KG1 (cell line): ENCODE data around the gene ANKRD60.

Source experiments
- DNase-seq: peaks from one replicate; lab custom pipeline; 2025; lab: John Stamatoyannopoulos, UW

ANKRD60 gene

DNA sequence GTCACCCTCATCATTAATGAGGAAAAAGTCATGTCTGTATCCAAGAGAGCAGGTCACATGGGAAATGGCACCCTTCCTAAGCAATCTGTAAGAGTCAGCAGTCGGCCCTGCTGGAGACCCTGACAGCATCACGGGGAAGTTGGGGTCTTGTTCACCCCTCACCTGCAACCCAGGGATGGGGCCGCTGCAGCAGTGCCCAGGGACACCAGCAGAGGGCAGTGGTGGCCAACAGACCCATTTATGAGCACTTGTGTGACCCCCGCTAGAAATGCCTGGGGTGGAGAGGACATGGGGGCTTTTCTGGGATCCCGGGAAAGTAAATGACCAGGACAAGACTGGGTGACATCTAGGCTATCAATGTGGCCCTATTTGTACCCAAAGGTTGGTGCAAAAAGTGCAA, 35.9 kb downstream of the ANKRD60 start:
- DNase-seq, result no peak

GRCh38 chr20:58192065-58192464, 36.4 kb downstream of the ANKRD60 start:
- no peak for DNase-seq

- DNase-seq, result no peak
Observed at GRCh38 chr20:58188527-58188926, 39.9 kb downstream of the ANKRD60 start.

DNA sequence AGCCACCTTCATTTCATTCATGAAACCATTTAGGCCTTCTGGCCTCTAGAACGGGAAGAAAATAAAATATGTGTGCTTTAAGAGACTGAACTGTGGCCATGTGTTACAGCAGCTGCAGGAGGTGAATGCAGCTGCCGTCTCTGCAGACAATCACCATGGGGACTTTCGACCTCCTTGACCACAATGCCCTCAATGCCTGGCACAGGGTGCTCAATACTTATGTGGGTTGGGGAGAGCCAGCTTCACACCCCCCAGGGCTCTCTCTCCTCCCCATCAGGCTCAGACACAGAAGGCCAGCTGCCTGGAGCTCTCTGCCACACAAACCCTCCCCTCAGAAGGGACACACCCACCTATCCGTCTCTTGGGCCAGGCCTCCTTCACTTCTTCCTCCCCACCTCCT, 43.5 kb downstream of the ANKRD60 start:
- no peak for DNase-seq

DNA sequence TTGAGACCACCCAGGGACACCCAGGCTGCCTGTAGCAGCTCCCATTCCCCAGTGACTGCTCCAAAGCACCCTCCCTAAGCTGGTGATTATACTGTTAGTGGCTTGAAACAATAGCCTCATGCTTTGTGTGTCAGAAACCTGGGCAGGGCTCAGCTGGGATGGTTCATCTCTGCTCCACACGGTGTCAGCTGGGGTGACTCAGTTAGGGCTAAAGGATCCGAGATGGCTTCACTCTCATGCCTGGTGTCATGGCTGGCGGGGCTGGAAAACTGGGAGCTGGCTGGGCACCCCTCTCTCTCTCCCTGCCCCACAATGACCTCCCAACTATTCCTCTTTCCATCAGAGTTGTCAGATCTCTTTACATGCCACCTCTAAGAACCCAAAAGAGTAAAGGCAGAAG, 44.4 kb downstream of the ANKRD60 start:
- no peak for DNase-seq

DNA sequence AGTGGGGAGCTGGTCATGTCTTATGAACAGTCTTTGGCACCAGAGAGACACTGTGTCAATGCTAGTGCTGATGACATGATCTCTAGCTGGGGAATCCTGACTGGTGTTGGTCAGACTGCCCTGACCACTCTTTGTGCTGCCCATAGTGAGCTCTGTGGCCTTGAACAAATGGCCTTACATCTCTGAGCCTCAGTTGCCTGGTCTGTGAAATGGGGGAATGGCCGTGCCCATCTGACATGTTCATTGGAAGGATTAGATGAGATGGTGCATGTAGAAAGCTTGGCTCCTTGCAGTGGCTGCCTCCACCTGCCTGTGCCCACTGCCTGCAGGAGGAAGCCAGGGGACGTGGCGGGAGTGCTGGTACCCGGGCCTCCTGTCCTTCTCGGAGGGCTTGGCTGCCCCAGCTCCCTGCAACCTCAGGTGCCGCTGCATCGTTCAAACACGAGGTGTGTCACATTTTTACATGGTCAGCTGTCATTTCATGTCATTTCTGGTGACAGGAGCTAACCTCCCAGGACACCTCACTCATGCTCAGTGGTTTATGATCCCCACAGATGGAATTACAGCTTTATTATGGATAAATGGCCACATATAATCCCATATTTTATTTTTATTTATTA, 45.8 kb downstream of the ANKRD60 start:
- no peak for DNase-seq

- DNase-seq, result peak; percentile 4
Observed at GRCh38 chr20:58179432-58180099, 48.9 kb downstream of the ANKRD60 start.

- DNase-seq, result no peak
Observed at GRCh38 chr20:58179083-58179431, 49.4 kb downstream of the ANKRD60 start.

- no peak for DNase-seq
Observed at GRCh38 chr20:58177799-58178198, 50.7 kb downstream of the ANKRD60 start.

DNA sequence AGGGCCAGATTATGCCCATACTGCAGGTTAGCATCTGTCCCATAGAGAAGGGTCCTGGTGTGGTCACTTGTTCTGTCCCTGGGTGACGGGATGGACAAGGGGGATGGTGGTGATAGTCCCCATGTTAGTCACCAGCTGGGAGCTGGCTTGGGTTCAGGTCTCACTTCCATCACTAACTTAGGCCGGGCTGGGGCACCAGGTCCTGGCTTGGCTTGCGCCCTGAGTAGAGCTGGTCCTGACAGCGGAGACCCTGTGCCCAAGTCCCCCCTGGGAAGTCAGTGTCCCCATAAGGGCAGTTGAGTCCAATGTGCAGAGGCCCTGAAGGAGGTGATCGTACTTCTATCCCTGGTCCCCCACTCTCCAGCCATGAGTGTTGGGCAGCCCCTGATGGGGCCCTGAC, 52.6 kb downstream of the ANKRD60 start:
- no peak for DNase-seq

- DNase-seq, result no peak
Observed at GRCh38 chr20:58175425-58175824, 53.0 kb downstream of the ANKRD60 start.

DNA sequence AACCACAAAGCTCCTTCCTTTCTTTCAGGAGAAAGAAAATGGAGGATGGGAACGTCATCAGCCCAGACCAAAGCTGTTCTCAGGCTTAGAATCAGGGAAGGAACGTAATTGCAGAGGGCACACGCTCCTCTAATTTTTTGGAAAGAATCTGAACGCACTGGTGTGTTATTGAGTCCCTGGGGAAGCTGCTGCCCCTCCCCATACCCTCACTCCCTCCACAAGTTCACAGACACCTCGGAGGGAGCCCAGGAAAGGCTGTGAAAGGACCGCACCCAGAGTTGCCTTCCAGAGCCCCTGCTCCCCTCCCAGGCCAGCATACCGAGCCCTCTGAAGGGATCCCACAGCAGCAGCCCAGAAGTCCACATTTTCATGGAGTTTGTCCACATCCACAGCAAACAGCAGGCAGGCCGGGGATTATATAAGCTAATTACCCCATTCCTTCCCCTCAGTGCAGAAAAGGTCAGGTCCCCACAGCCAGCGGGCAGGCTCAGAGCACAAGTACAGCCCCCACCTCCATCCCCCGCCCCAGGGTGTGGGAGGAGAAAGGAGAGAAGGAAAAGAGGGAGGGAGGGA, 53.7 kb downstream of the ANKRD60 start:
- DNase-seq, result no peak

GRCh38 chr20:58173930-58174707, 54.3 kb downstream of the ANKRD60 start:
- DNase-seq, result no peak

GRCh38 chr20:58173091-58173490, 55.4 kb downstream of the ANKRD60 start:
- DNase-seq, result no peak

DNA sequence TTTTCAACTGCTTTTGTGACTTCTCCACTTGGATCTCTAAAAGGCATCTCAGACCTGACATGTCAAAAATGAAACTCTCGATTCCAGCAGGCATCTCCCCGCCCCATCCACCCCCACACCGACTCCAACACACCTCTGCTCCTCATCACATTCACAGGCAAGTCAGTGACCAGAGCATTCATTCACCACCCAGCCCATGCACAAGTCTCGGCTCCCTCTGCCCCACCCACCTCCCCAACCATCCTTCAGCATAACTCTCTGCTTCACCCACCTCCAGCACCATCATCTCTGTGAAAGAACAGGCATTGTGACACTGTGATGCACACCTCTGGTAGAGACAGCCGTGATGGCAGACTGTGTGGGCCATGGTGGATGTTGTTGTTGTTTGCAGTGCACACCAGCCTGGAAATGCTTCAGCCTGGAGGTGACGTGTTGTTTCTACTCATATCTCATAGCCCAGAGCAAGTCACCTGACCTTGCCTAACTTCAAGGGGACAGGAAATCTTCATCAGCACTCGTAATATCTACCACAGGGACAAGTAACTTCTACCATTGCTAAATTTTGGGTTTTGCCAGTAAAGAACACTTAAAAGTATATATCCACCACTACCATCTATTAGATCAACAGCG, 56.5 kb downstream of the ANKRD60 start:
- DNase-seq, result no peak

- DNase-seq, result no peak
Observed at GRCh38 chr20:58169450-58169849, 59.0 kb downstream of the ANKRD60 start.

DNA sequence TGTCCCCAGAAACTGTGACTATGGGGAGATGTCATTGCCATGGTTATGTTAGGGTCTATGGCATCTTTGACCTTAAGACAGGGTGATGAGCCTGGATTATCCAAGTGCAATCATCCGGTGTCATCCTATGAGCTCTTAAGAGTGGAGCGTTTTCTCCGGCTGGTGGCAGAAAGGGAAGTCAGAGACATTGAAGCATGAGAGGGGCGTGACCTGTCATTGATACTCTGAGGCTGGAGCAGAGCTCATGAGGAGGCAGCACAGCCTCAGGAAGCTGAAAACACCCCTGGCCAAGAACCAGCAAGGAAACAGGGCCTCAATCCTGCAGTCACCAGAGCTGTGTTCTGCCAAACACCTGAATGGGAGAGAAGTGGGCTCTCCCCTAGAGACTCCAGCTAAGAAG, 59.6 kb downstream of the ANKRD60 start:
- no peak for DNase-seq

DNA sequence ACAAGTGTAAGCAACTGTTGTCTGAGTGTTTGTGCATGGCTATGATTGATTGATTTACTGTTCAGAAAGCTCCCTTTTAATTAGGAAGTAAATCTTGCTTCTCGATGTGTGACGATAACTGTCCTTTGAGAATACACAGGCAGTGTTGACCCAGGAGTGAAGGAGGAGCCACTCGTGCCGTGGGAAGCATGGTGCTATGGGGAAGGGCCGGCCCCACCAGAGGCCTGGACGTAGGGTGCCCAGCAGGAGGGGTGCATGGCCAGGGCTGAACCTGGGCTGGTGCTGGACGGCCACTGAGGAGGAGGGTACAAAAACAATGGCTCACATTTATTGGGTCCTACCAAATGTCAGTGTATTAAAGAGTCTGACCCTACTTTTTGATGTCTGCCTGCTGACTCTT, 60.7 kb downstream of the ANKRD60 start:
- DNase-seq, result no peak
